ENCODE measurements around the gene OPN4. TPM values are rescaled to one million over a fixed set of nuclear protein-coding genes. Genes with fewer than 3 reads are reported as not detected.

The OPN4 gene
- total RNA-seq, 1 donor from 2014 or later: not detected

DNA sequence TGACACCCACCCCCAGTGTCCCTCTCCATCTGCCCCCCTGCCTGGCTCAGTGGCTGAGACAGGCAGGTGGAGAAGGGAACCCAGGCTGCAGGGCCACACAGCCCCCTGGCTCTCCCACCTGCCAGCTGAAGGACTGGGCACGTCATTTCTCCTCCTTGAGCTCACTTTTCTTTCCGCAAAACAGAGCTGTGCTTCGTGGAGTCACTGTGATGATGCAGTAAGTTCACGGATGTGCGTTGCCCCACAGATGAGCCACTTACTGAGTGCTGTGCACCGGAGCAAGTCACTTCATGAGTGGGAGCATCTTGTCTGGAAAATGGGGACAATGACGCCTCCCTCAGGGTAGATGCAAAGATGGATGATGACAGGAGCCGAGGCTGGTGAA, 2.7 kb downstream of the OPN4 start:
- Histone ChIP-seq H3K27me3 (no peaks in the 10 kb centered on the region), H3K36me3 (no peaks in the 10 kb centered on the region), H3K4me1 (no peaks in the 10 kb centered on the region), H3K4me3 (no peak overlapping the region), H3K27ac (no peak overlapping the region), H3K9me3 (no peaks in the 10 kb centered on the region)
- no peak for TF ChIP-seq CTCF (IDR thresholded peaks at IDR 0.05)
- ATAC-seq (no peak), DNase-seq (peak; percentile 29)
- intact Hi-C loops (cut with DNase I): no loop called here

GRCh38 chr10:86657396-86658011, 3.2 kb downstream of the OPN4 start:
- Histone ChIP-seq H3K27me3 (no peaks in the 10 kb centered on the region), H3K9me3 (no peaks in the 10 kb centered on the region), H3K4me3 (no peak overlapping the region), H3K4me1 (no peaks in the 10 kb centered on the region), H3K27ac (no peak overlapping the region), H3K36me3 (no peaks in the 10 kb centered on the region)
- DNase-seq (peak; percentile 61), ATAC-seq (no peak)
- no peak for TF ChIP-seq CTCF (IDR thresholded peaks at IDR 0.05)
- intact Hi-C loops (cut with DNase I): no loop called here

GRCh38 chr10:86658261-86658741, 4.0 kb downstream of the OPN4 start:
- Histone ChIP-seq H3K27ac (no peak overlapping the region), H3K4me1 (no peaks in the 10 kb centered on the region), H3K9me3 (no peaks in the 10 kb centered on the region), H3K27me3 (no peaks in the 10 kb centered on the region), H3K4me3 (no peak overlapping the region), H3K36me3 (no peaks in the 10 kb centered on the region)
- no peak for ATAC-seq
- no peak for TF ChIP-seq CTCF (IDR thresholded peaks at IDR 0.05)
- intact Hi-C loops (cut with DNase I): no loop called here
- peak; percentile 58 for DNase-seq

DNA sequence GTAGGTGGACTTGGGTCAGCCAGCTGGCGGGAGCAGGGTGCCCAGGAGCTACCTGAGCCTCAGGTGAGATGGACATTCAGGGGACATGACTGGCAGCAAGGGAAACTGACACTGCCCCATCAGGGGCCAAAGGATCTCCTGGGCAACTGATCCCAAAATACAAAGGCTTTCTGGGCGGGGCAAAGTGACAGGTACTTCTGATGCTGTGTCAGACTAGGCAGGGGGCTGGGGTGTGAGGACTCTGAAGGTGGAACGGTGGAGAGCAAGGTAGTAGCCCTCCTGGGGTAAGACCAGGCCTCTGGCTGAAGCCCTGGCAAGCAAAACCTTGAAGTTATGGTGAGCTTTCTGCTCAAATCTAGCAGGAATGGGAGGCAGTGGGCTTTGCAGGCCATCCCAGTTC, 4.4 kb downstream of the OPN4 start:
- DNase-seq (no peak), ATAC-seq (no peak)
- no peaks in the 10 kb centered on the region for H3K9me3 ChIP-seq
- no peaks in the 10 kb centered on the region for H3K36me3 ChIP-seq
- H3K4me1 ChIP-seq: no peaks in the 10 kb centered on the region
- TF ChIP-seq CTCF (IDR thresholded peaks at IDR 0.05): no peak
- H3K4me3 ChIP-seq: no peak overlapping the region
- H3K27me3 ChIP-seq: no peaks in the 10 kb centered on the region
- H3K27ac ChIP-seq: no peak overlapping the region
- intact Hi-C loops (cut with DNase I): no loop called here

- Histone ChIP-seq H3K4me1 (no peaks in the 10 kb centered on the region), H3K27me3 (no peaks in the 10 kb centered on the region), H3K36me3 (no peaks in the 10 kb centered on the region), H3K4me3 (no peak overlapping the region), H3K9me3 (no peaks in the 10 kb centered on the region), H3K27ac (no peak overlapping the region)
- ATAC-seq (no peak), DNase-seq (peak; percentile 59)
- intact Hi-C loops (cut with DNase I): no loop called here
- TF ChIP-seq CTCF (IDR thresholded peaks at IDR 0.05): no peak
Measured at GRCh38 chr10:86659161-86659691, 4.9 kb downstream of the OPN4 start.

Measured in upper lobe of right lung (tissue), 1 donor.